Non-pigmented ciliary epithelial cell (primary cell): ENCODE measurements around the gene PITHD1.
"Not testable (repeated sequence)": the region's sequence is repeated elsewhere in the genome, so short reads cannot be mapped to it uniquely, and the experiment has no call there.

Source experiments
- DNase-seq: peaks from one replicate; pipeline ENCODE4 v3.0.0-alpha.2; 2010; ENCODE audit warnings: low read depth

The PITHD1 gene

GRCh38 chr1:23774174-23774880 is 3.9 kb upstream of the PITHD1 start:
- DNase-seq: no peak

DNA sequence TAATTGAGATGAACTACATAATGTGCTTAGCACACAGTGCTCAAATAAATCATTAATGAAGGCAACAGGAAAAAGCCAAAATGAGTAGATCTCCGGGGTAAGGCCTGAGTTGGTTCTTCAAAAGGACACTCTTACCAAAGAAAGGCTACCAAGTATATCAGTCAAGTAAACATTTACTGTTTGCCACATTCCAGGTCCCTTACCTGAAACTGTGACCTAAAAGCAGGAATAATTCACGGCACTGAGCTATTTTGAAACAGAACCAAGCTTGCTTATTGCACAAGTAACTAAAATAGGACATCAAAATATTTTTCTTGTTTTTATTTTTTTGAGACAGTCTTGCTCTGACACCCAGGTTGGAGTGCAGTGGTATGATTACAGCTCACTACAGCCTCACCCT is 2.0 kb upstream of the PITHD1 start:
- DNase-seq: no peak

DNA sequence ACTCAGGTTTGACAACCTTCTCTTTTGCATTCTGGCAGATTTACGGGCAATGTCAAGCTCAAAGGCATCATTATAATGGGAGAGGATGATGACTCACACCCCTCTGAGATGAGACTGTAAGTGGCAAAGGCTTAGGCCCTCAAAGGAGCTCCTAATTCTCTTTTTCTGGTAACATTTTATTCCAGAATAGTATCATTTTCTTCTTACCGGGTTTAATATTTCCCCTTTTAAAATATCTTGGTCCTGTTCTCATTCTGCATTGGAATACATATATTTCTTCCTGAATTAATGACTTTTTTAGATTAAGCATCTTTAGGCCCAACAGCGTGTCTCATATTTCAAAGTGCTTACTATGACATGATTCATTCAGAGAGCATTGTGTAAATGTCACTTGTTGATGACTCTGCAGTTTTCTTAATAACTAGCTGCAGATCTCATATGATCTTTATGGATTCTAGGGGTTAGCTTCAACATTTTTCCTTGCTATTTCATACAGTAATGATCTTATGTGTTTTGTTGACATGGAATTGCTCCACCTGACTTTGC is 1.7 kb downstream of the PITHD1 start:
- DNase-seq: peak; percentile 27

DNA sequence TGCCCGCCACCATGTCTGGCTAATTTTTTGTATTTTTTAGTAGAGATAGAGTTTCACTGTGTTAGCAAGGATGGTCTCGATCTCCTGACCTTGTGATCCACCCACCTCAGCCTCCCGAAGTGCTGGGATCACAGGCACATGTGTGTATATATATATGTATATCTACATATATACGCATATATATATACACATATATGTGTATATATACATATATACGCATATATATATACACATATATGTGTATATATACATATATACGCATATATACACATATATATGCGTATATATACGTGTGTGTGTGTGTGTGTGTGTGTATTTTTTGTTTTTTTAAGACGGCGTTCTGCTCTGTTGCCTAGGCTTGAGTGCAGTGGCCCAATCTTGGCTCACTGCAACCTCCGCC is 4.9 kb downstream of the PITHD1 start:
- DNase-seq: not testable (repeated sequence)

GRCh38 chr1:23784846-23785245 is 6.6 kb downstream of the PITHD1 start:
- no peak for DNase-seq

DNA sequence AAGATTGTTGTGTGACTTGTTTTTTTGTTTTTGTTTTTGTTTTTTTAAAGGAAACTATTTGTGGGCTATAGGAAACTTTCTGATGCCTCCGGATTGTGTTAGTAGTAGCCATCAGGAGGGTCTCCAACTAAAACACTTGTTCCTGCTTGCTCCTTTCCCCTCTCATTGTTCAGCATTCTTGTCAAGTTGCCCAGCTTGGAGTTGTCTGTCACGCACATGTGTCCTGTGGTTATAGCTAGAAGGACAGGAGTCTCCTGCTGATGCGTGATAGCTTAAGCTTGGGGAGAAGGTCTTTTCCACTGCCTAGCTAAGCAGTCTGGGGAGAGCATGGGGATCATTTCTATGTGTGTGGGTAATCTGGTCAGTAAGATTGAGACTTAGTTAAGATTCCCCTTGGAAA is 9.5 kb downstream of the PITHD1 start:
- no peak for DNase-seq

- DNase-seq: no peak
These were observed 10.5 kb downstream of the PITHD1 start for GRCh38 chr1:23788695-23789094.

DNA sequence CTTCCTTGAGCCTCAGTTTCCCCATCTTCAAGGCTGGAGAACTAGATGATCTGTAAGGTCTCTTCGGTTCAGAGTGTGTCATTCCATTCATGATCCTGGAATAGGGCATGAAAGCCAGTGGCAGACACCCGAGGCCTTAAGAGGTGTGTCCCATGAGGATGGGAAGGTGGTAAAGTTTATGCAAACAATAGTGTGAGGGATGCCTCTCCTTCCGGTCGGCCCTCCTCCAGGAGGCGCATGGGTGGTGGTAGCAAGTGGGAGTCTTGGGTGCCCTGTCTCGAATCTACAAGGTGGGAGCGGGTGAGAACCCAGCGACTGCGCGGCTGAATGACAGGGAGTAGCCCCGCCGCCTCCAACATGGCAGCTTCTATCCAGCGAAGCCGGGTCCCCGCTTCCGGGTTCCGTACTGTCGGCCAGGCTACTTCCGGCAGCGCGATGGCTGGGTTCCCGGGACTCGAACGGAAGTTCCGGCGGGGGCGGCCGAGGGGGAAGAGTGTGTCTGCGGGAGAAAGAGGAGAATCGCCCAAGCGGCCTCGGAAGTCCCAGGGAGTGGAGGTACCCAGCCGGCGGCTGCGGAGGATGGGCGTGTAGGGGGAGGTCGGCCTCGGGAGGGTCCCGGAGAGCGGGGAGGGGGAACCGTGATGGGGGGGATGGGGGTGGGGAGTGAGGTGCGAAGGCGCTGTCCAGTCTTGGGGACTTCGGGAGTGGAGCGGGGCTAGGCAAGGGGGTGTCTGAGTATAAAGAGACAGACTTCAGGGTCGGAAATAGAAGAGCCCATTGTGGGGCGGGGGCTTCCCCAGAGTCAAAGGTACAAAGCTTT is 12.7 kb downstream of the PITHD1 start, which contains the start of gene LYPLA2:
LYPLA2 (plus strand) TSS at position 450 of the 820 bp plus-strand sequence. CDS start 1,538 bp downstream, outside the sequence.
- no peak for DNase-seq

DNA sequence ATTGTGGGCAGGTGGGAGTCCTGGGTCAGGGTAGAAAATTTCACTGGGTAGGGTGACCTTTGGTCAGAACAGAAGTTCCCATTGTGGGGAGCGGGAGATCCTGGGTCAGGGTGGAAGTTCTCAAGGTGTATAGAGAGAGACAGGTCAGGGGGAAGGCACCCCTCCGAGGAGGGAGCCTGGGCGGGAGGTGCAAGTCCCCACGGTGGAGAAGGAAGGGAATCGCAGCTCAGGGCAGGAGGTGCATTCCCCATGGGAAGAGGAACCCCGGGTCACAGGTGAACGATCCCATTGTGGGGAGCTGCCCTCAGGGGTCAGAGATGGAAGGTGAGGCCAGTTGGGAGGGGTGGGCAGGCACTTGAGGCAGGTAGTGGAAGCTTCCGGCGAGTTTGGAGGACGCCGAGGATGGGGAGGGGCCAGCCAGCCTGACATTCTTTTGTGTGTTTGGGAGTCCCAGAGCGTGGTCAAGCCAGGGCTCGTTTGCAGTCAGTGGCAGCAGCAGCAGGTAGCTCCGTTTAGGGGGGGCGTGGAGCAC is 13.4 kb downstream of the PITHD1 start:
- no peak for DNase-seq

GRCh38 chr1:23792151-23792945 is 14.1 kb downstream of the PITHD1 start:
- no peak for DNase-seq

GRCh38 chr1:23793018-23793781 is 15.0 kb downstream of the PITHD1 start:
- no peak for DNase-seq

GRCh38 chr1:23793861-23794731 is 15.9 kb downstream of the PITHD1 start:
- DNase-seq: no peak

GRCh38 chr1:23794732-23795182 is 16.5 kb downstream of the PITHD1 start:
- not testable (repeated sequence) for DNase-seq

DNA sequence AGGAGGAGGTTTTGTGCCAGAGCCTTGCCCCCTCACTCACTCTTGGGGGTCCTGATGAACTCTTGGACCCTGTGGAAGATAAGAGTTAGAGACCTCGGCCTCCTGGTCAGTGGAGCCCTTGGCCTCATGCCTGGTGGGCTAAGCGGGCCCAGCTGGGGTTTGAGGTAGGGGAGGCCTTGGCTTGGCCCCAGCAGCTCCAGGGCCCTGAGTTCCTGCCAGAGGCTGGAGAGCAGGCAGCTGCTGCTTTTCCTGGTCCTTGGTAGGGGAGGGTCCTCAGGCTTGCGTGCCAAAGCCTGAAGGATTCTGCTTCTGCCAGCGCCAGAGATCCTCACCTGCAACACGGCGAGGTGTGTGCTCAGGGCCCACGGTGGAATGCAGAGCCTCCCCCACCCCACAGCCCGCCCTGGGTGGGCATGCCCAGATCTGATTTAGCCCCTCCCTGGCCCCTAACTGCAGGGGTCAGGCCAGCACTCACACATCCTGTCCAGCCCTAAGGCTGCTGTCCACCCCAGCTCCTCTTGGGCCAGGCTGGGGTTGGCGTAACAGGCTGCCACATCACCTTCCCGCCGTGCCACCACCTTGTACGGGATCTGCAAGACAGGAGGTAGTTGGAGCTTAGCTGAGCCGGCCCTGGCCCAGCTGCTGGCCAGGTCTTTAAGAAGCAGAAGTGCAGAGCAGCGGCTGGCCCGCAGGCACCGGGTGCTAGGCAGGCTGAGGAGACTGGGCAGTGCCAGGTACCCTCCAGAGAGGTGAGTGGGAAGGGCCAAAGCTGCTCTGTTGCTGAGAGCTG is 17.7 kb downstream of the PITHD1 start:
- no peak for DNase-seq

- DNase-seq: no peak
These were observed 18.5 kb downstream of the PITHD1 start for GRCh38 chr1:23796466-23797271.

GRCh38 chr1:23797478-23798448 is 19.5 kb downstream of the PITHD1 start:
- DNase-seq: no peak

DNA sequence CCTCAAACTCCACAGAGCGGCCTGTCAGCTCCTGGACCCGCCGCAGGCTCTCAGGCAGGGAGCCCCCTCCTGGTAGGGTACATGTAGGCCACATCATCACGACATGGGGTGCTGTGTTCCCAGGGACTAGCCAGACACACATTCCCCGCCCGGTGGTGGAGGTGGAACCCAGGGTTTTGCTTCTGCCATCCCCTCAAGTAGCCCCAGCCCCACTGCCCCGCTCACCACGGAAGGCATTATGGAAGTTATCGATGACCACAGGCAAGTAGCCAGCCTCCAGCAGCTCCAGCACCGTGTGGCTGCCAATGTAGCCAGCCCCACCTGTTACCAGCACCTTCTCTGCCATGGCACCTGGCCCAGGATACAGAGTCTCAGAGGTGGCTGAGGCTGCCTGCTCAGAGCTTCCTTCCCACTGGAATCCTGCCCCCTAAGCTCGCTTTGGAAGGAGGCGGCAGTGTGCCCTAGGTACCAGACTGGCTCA is 20.5 kb downstream of the PITHD1 start:
- DNase-seq: no peak
